Activated CD4-positive, alpha-beta T cell treated with anti-CD3 and anti-CD28 coated beads, Interleukin-2, amount 50 U/mL, for 48 hours (primary cell): ENCODE measurements around the gene PARVA.

ENCODE experiments used
- DNase-seq, 2 experiments: peaks; one replicate each; pipeline ENCODE4 v3.0.0-alpha.2; 2020

The PARVA gene

GRCh38 chr11:12376259-12377081 is 901 bp upstream of the PARVA start:
- DNase-seq, result no peak

- DNase-seq, result peak in 1 of 2 experiments; percentile 10
Measured at GRCh38 chr11:12377824-12378593, 638 bp downstream of the PARVA start.

- DNase-seq, result no peak
Measured at GRCh38 chr11:12380565-12381325, 3.4 kb downstream of the PARVA start.

GRCh38 chr11:12381875-12382274 is 4.5 kb downstream of the PARVA start:
- no peak for DNase-seq

- DNase-seq, result no peak
Measured at GRCh38 chr11:12382451-12382850, 5.1 kb downstream of the PARVA start.

- DNase-seq, result no peak
Measured at GRCh38 chr11:12386309-12386708, 8.9 kb downstream of the PARVA start.

- DNase-seq, result no peak
Measured at GRCh38 chr11:12386745-12387144, 9.4 kb downstream of the PARVA start.

- no peak for DNase-seq
Measured at GRCh38 chr11:12388173-12388572, 10.8 kb downstream of the PARVA start.

GRCh38 chr11:12388939-12389670 is 11.7 kb downstream of the PARVA start:
- no peak for DNase-seq

- no peak for DNase-seq
Measured at GRCh38 chr11:12389676-12390657, 12.6 kb downstream of the PARVA start.

GRCh38 chr11:12390687-12391110 is 13.3 kb downstream of the PARVA start:
- DNase-seq, result no peak

- no peak for DNase-seq
Measured at GRCh38 chr11:12392672-12393071, 15.3 kb downstream of the PARVA start.

GRCh38 chr11:12393691-12394090 is 16.3 kb downstream of the PARVA start:
- DNase-seq, result no peak

GRCh38 chr11:12394601-12395000 is 17.2 kb downstream of the PARVA start:
- DNase-seq, result no peak

GRCh38 chr11:12395333-12395732 is 18.0 kb downstream of the PARVA start:
- no peak for DNase-seq

- no peak for DNase-seq
Measured at GRCh38 chr11:12397931-12398334, 20.6 kb downstream of the PARVA start.

- DNase-seq, result no peak
Measured at GRCh38 chr11:12399355-12399754, 22.0 kb downstream of the PARVA start.

GRCh38 chr11:12402025-12402424 is 24.7 kb downstream of the PARVA start:
- DNase-seq, result no peak

GRCh38 chr11:12402691-12403120 is 25.3 kb downstream of the PARVA start:
- no peak for DNase-seq

- no peak for DNase-seq
Measured at GRCh38 chr11:12403122-12403996, 26.0 kb downstream of the PARVA start.
